Heart left ventricle (tissue), 16 donors: ENCODE results near the gene TLK1. TPM values are rescaled to one million over a fixed set of nuclear protein-coding genes. Genes with fewer than 3 reads are reported as not detected.

Source experiments
- ATAC-seq, 4 donors: fragments of 200-7000 bp; cut with Tn5 transposase; one replicate each; pipeline ENCODE4 v1.9.1; 2020 to 2022; ENCODE audit warnings: moderate library complexity in 4 of 4, mild to moderate bottlenecking in 3 of 4, moderate number of reproducible peaks in 1 of 4
- DNase-seq, 5 donors: peaks; one replicate each; pipeline ENCODE4 v3.0.0-alpha.2; 2020
- H3K27ac ChIP-seq, 12 donors: fragments of 200-600 bp; sonication (generic) in 4 of 12; one replicate each; pipeline versions ENCODE4 v1.5.0 to v1.8.0; 2016 to 2022; ENCODE audit warnings: mild to moderate bottlenecking in 2 of 12
- H3K27me3 ChIP-seq, 9 donors: fragments of 200-600 bp; sonication (generic) in 2 of 9; one replicate each; pipeline versions ENCODE4 v1.5.1 to v1.8.0; 2016 to 2022; ENCODE audit warnings: mild to moderate bottlenecking in 3 of 9
- H3K36me3 ChIP-seq, 9 donors: fragments of 200-600 bp; sonication (generic) in 2 of 9; one replicate each; pipeline versions ENCODE4 v1.5.0 to v1.8.0; 2018 to 2022; ENCODE audit warnings: mild to moderate bottlenecking in 2 of 9
- H3K4me1 ChIP-seq, 12 donors: fragments of 200-600 bp; sonication (generic) in 4 of 12; one replicate each; pipeline versions ENCODE4 v1.5.0 to v1.8.0; 2016 to 2022; ENCODE audit warnings: mild to moderate bottlenecking in 3 of 12
- H3K4me3 ChIP-seq, 12 donors: fragments of 200-600 bp; sonication (generic) in 4 of 12; one replicate each; pipeline versions ENCODE4 v1.5.0 to v1.8.0; 2017 to 2022; ENCODE audit warnings: mild to moderate bottlenecking in 9 of 12, moderate library complexity in 4 of 12
- H3K9me3 ChIP-seq, 12 donors: fragments of 200-600 bp; sonication (generic) in 4 of 12; one replicate each; pipeline versions ENCODE4 v1.5.0 to v1.8.0; 2016 to 2022; ENCODE audit warnings: mild to moderate bottlenecking in 1 of 12
- POLR2A ChIP-seq, 2 donors: fragments of 450-650 bp; IDR thresholded peaks; one replicate each; pipeline ENCODE4 v1.6.1; 2017; ENCODE audit warnings: antibody characterized with exemption in 2 of 2, mild to moderate bottlenecking in 2 of 2, moderate library complexity in 2 of 2
- WGBS, 4 donors: extraction: QIAGEN DNeasy Blood & Tissue Kit in 2 of 4; methylation state at CpG; one replicate each; pipeline versions ENCODE4 v1.1.5 to v1.1.7; 2013 to 2018; 5-methylcytosine and 5-hydroxymethylcytosine counted together
- intact Hi-C, 10 donors: fragments of 100-400 bp; cut with DNase I; formaldehyde crosslinking; loops; one replicate each; pipeline versions ENCODE4 v1.11.1 to v1.14.2; 2022
- polyA plus RNA-seq, 2 donors: library from polyadenylated mRNA; stranded (reverse); fragments of 200-250 nt; gene quantifications; one replicate each; pipeline ENCODE4 v1.2.3, GENCODE V29; 2013
- total RNA-seq, 9 donors: library from RNA; depleted of rRNA in 2 of 9; stranded (reverse); fragments of >200 nt in 2 of 9; fragmentation: NEBNext Ultra II Directional in 3 of 9; extraction: Animal tissue kit (Norgen Biotek cat#: 25700) in 3 of 9; gene quantifications; one replicate each; pipeline versions ENCODE4 v1.1.0 to v1.2.4, GENCODE V29; 2016 to 2023
- TF ChIP-seq, protein P1 (sequence below), 12 donors: fragments of 200-600 bp; sonication (generic) in 4 of 12; IDR thresholded peaks; one replicate each; pipeline versions ENCODE4 v1.5.0 to v1.8.0; 2018 to 2022; ENCODE audit warnings: antibody characterized with exemption in 12 of 12, mild to moderate bottlenecking in 5 of 12
- donor health status: ischemic (EF 13 %, LVEDD 7.1; RV severe dilation, severe dysfunction).
- donor health status: healthy with polysubstance abuse.
- donor health status: DM: no; HTN: yes; CAD: no.
- donor health status: DM: no; HTN: no; CAD: no.
- donor health status: ischemic (EF 25% LVEDD 6.9; RV normal size, moderate dysfunction).
- donor health status: ischemic (EF 25% LVEDD 5.7; RV mildly dilated, moderate dysfunction).
- donor health status: healthy.
- donor health status: DM: yes; HTN: yes; CAD: no.
- donor health status: ischemic (EF 35%, LVEDD 5.7; RV mildly dilated, moderate dysfunction).
- donor health status: nonischemic (EF 11% LVEDD 7.7; RV severe dilation, severe dysfunction).
- donor health status: DM: yes; HTN: yes; CAD: no.
- donor health status: PGD.
- donor health status: ischemic (EF 29% LVEDD 5.4; RV normal size, mild dysfunction).
- donor health status: nonischemic (EF 23%, LVEDD 6.1; RV moderate dilation, normal function).

The TLK1 gene
- total and polyA plus RNA-seq, 11 donors, result 7.2 to 41.4 (median 26.8) TPM

DNA sequence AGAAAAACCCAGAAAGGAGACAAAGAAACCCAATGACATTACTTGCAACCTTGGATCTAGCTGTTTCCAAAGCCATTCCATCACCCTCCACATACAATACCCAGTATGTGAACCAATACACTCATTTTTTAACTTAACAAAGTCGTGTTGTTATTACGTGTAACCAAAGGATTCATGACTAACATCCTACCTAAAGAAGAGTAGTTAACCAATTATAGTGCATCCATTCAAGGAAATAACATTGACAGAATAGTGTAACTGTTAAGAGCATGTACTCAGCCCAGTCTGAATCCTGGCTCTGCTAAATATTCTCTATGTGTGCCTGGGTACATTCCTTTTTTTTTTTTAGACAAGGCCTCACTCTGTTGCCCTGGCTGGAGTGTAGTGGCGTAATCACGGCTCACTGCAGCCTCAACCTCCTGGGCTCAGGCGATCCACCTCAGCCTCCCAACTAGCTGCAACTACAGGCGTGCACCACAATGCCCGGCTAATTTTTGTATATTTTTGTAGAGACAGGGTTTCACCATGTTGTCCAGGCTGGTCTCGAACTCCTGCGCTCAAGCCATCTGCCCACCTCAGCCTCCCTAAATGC lies 9.9 kb downstream of the TLK1 start:
- intact Hi-C loops, result no loop called here
- Histone ChIP-seq H3K36me3 (no peaks in the 10 kb centered on the region), H3K4me1 (peaks cover 0 to 53% (median 24%) of the 10 kb centered on the region in 12 donors), H3K27me3 (no peaks in the 10 kb centered on the region), H3K27ac (no peak overlapping the region), H3K4me3 (no peak overlapping the region), H3K9me3 (no peaks in the 10 kb centered on the region)
- TF ChIP-seq POLR2A (IDR thresholded peaks at IDR 0.05), result no peak
- TF ChIP-seq, protein P1, sequence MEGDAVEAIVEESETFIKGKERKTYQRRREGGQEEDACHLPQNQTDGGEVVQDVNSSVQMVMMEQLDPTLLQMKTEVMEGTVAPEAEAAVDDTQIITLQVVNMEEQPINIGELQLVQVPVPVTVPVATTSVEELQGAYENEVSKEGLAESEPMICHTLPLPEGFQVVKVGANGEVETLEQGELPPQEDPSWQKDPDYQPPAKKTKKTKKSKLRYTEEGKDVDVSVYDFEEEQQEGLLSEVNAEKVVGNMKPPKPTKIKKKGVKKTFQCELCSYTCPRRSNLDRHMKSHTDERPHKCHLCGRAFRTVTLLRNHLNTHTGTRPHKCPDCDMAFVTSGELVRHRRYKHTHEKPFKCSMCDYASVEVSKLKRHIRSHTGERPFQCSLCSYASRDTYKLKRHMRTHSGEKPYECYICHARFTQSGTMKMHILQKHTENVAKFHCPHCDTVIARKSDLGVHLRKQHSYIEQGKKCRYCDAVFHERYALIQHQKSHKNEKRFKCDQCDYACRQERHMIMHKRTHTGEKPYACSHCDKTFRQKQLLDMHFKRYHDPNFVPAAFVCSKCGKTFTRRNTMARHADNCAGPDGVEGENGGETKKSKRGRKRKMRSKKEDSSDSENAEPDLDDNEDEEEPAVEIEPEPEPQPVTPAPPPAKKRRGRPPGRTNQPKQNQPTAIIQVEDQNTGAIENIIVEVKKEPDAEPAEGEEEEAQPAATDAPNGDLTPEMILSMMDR (IDR thresholded peaks at IDR 0.05), result no peak
- DNase-seq (no peak), ATAC-seq (peak in 1 of 4 donors; percentile 45)
- 95 to 98% (median 95%) methylated on average over 9 of the region's 9 CpGs for WGBS, 4 donors

DNA sequence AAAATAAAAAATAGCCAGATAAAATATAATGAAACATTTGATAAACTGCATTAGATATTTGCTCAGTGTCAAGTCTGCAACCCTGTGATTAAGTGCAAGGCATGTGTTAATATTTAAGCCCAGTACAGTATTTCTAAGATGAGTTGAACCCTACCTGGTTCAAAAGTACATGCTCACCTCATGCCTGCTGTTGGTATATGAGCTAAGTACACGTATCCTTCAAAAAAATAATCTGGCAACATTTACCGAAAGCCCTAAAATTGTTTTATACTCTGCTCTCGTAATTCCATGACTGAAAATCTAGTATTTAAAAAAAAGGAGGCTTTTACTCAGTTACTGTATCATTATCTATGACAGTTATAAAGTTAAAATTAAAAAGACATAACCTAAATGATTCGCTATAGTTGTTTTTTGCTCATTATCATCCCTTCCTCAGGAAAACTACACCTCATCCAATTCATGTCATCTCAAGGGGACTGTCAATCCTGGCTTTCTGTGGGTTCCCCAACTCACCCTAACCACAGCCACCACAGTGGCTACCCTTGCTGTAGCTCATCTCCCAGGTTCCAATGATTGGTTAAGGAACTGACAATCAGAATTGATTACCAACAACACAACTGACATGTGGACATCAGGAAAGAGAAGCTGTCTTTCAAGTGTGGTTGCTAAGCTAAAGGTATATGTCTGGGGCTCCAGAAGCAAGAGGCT lies 10.6 kb downstream of the TLK1 start:
- Histone ChIP-seq H3K27me3 (no peaks in the 10 kb centered on the region), H3K4me3 (no peak overlapping the region), H3K4me1 (peaks cover 0 to 54% (median 20%) of the 10 kb centered on the region in 12 donors), H3K9me3 (no peaks in the 10 kb centered on the region), H3K36me3 (no peaks in the 10 kb centered on the region), H3K27ac (no peak overlapping the region)
- no peak for ATAC-seq
- 95 to 96% (median 95%) methylated on average over 4 of the region's 4 CpGs for WGBS, 4 donors
- intact Hi-C loops, result no loop called here
- DNase-seq, result no peak
- no peak for TF ChIP-seq POLR2A (IDR thresholded peaks at IDR 0.05)
- TF ChIP-seq, protein P1 (IDR thresholded peaks at IDR 0.05), result no peak

DNA sequence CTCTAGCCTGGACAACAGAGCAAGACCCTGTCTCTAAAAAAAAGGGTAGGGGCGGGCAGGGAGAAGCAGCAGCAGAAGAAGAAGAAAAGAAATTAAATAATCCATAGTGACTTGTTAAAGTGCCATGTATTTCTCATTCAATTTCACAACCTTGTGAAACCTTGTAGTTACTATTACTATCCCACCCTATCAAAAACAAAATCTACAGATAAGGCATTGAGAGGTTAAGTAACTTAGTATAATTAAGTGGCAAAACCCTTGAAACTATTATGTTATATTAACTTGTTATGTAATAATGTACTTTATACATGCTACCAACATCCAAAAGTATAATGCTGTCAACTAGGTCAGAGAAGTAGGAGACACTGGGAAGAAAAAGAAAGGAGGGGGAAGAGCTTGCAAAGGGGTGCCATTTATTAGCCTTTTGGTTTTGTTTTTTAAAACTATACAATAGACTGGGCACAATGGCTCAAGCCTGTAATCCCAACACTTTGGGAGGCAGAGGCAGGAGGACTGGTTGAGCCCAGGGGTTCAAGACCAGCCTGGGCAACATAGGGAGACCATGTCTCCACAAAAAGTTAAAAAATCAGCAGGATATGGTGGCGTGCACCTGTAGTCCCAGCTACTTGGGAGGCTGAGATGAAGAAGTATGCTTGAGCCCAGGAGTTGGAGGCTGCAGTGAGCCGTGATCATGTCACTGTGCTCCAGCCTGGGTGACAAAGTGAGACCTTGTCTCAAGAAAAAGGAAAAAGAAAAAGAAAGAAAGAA lies 11.3 kb downstream of the TLK1 start:
- Histone ChIP-seq H3K4me1 (peaks cover 0 to 53% (median 13%) of the 10 kb centered on the region in 12 donors), H3K27me3 (no peaks in the 10 kb centered on the region), H3K36me3 (no peaks in the 10 kb centered on the region), H3K9me3 (no peaks in the 10 kb centered on the region), H3K4me3 (no peak overlapping the region), H3K27ac (no peak overlapping the region)
- no peak for ATAC-seq
- WGBS, 4 donors, result 91 to 99% (median 95%) methylated on average over 3 of the region's 3 CpGs
- no peak for DNase-seq
- TF ChIP-seq, protein P1 (IDR thresholded peaks at IDR 0.05), result no peak
- intact Hi-C loops, result no loop called here

DNA sequence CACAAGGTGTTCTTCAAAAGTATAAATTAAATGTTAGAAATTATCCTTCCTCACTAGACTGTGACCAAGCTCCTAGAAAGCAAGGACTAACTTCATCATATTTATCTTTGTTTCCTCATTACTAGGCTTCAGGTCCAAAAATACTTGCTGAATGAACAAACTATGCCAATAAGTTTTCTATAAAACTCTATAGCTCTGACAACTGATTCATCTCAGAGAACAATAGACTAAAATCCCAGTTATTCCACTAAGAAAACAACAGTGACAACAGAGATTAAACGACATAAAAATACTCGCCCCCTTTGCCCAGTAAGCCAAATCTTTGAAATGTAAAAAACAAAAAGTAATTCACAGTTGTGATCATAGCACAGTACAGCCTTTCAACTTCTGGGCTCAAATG lies 13.6 kb downstream of the TLK1 start:
- DNase-seq (no peak), ATAC-seq (no peak)
- H3K9me3 ChIP-seq, result no peaks in the 10 kb centered on the region
- peaks cover 0 to 58% (median 10%) of the 10 kb centered on the region in 12 donors for H3K4me1 ChIP-seq
- no peaks in the 10 kb centered on the region for H3K27me3 ChIP-seq
- H3K36me3 ChIP-seq, result no peaks in the 10 kb centered on the region
- 66 to 73% (median 72%) methylated on average over 2 of the region's 2 CpGs for WGBS, 4 donors
- peak overlapping the region in 3 of 12 donors; percentile 3 to 49 (median 14) for H3K27ac ChIP-seq
- intact Hi-C loops, result no loop called here
- no peak overlapping the region for H3K4me3 ChIP-seq
- TF ChIP-seq, protein P1 (IDR thresholded peaks at IDR 0.05), result no peak
- TF ChIP-seq POLR2A (IDR thresholded peaks at IDR 0.05), result no peak
